Gastrocnemius medialis (tissue), 4 donors: ENCODE measurements around the gene PIH1D1. TPM values are rescaled to one million over a fixed set of nuclear protein-coding genes. Genes with fewer than 3 reads are reported as not detected.

Source experiments
- ATAC-seq, 2 donors: fragments of 150-250 bp; one replicate each; pipeline ENCODE4 v1.9.1; 2016
- DNase-seq, 2 donors: peaks; one replicate each; pipeline ENCODE4 v3.0.0-alpha.2; 2019
- H3K27ac ChIP-seq, 4 donors: fragments of 200-600 bp; sonication (generic); 1 replicate in 1 of 4; 2 replicates in 3 of 4; pipeline ENCODE4 v1.5.1; 2016 to 2018; ENCODE audit warnings: mild to moderate bottlenecking in 2 of 4, moderate library complexity in 1 of 4
- H3K27me3 ChIP-seq, 3 donors: fragments of 200-600 bp; sonication (generic) in 2 of 3; 1 replicate in 1 of 3; 2 replicates in 2 of 3; pipeline versions ENCODE4 v1.5.1 to v1.6.0; 2016 to 2019; ENCODE audit warnings: mild to moderate bottlenecking in 1 of 3, moderate library complexity in 1 of 3
- H3K36me3 ChIP-seq, 2 donors: fragments of 200-600 bp; sonication (generic) in 1 of 2; one replicate each; pipeline ENCODE4 v1.5.1; 2017 to 2018
- H3K4me1 ChIP-seq, 2 donors: fragments of 200-600 bp; sonication (generic) in 1 of 2; one replicate each; pipeline ENCODE4 v1.5.1; 2016 to 2017; ENCODE audit warnings: mild to moderate bottlenecking in 2 of 2
- H3K4me3 ChIP-seq, 4 donors: fragments of 200-600 bp; sonication (generic) in 3 of 4; 1 replicate in 1 of 4; 2 replicates in 3 of 4; pipeline ENCODE4 v1.5.1; 2016 to 2019; ENCODE audit warnings: mild to moderate bottlenecking in 2 of 4
- H3K9me3 ChIP-seq, 3 donors: fragments of 200-600 bp; sonication (generic) in 2 of 3; 1 replicate in 1 of 3; 2 replicates in 2 of 3; pipeline ENCODE4 v1.5.1; 2016 to 2019
- CTCF ChIP-seq, 5 experiments: fragments of 450-650 bp in 3 of 5; fragments of 200-600 bp in 2 of 5; sonication (generic) in 2 of 5; IDR thresholded peaks in 4 of 5; conservative IDR thresholded peaks in 1 of 5; 1 replicate in 4 of 5; 2 replicates in 1 of 5; pipeline ENCODE4 v1.5.1; 2016 to 2019; ENCODE audit warnings: antibody characterized with exemption in 5 of 5, mild to moderate bottlenecking in 3 of 5, moderate library complexity in 3 of 5
- POLR2A ChIP-seq, 2 donors: fragments of 450-650 bp; IDR thresholded peaks; one replicate each; pipeline ENCODE4 v1.6.1; 2017; ENCODE audit warnings: antibody characterized with exemption in 2 of 2, mild to moderate bottlenecking in 2 of 2, moderate library complexity in 2 of 2
- in situ Hi-C, 4 donors: fragments of 200-750 bp; cut with MboI; loops; one replicate each; pipeline versions ENCODE4 v1.15.0 to v1.8.0; 2017; ENCODE audit warnings: low sequenced_read_pairs in 4 of 4
- intact Hi-C: fragments of 100-400 bp; cut with DNase I; formaldehyde crosslinking; loops from one replicate; pipeline ENCODE4 v1.15.1; 2023; ENCODE audit warnings: low total_unique reads
- total RNA-seq, 4 donors: library from RNA; depleted of rRNA; stranded (reverse); fragments of >200 nt; gene quantifications; one replicate each; pipeline versions ENCODE4 v1.1.0 to v1.2.3, GENCODE V29; 2016

Gene PIH1D1
- total RNA-seq, 4 donors from 2014 or later, result 41.9 to 107 (median 79.0) TPM

DNA sequence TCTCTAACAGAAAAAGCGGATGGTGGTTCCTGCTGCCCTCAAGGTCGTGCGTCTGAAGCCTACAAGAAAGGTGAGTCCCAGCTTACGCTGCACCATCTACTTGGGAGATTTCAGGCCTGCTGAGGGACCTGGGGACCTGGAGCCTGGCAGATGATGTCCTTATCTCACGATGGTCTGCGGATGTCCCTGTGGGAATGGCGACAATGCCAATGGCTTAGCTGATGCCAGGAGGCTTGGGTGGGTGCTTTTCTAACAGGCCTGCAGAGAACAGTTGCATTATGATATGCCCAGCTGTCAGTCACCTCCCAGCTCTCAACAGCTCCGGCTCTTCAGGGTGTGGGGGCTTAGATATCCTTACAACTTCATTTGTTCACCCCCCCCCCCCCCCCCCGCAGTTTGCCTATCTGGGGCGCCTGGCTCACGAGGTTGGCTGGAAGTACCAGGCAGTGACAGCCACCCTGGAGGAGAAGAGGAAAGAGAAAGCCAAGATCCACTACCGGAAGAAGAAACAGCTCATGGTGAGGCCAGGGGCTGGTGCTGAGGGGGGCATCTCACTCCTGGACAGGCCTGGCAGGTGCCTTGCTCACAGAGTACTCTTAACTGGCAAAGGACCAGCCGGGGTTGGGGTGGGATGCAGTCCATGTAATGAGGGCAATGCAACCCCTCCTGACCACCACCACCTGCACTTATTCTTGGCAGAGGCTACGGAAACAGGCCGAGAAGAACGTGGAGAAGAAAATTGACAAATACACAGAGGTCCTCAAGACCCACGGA is 39.6 kb upstream of the PIH1D1 start:
- H3K4me1 ChIP-seq, result peaks cover 28 to 34% of the 10 kb centered on the region in 2 donors
- H3K36me3 ChIP-seq, result peaks cover 0 to 38% of the 10 kb centered on the region in 2 donors
- intact Hi-C loops (no loop called here), in situ Hi-C loops (no loop called here)
- H3K27ac ChIP-seq, result peak overlapping the region in 1 of 4 donors; percentile 96
- TF ChIP-seq POLR2A (IDR thresholded peaks at IDR 0.05) (no peak), CTCF (IDR thresholded peaks at IDR 0.05 in 4 of 5, conservative IDR thresholded peaks at IDR 0.05 in 1 of 5) (no peak)
- no peak overlapping the region for H3K4me3 ChIP-seq
- no peak for ATAC-seq
- H3K9me3 ChIP-seq, result no peaks in the 10 kb centered on the region
- no peaks in the 10 kb centered on the region for H3K27me3 ChIP-seq
- DNase-seq, result no peak

DNA sequence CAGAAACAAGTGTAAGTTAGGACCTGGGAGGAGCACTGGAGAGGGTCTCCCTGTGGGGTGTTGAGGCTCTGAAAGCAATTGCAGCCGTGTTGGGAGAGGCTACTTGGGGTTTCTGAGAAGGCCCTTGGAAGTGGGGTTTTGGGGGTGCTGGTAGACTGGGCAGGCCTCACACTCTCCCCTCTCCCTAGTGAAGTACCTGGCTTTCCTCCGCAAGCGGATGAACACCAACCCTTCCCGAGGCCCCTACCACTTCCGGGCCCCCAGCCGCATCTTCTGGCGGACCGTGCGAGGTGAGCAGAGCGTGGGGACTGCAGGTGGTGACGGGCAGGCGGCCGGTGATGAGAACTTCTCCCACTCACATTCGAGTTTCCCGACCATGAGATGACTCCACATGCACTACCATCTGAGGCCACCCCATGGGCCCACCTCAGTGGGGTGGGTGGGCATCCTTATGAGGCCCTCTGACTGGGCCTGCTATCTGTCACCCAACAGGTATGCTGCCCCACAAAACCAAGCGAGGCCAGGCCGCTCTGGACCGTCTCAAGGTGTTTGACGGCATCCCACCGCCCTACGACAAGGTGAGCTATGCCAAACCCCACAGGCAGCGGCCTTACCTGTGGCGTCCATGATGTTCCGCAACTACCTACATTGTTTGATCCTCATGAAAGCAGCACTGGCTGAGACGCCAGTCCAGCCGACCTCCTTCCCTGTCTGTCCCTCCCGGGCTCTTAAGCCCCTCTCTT is 38.8 kb upstream of the PIH1D1 start:
- TF ChIP-seq CTCF (IDR thresholded peaks at IDR 0.05 in 4 of 5, conservative IDR thresholded peaks at IDR 0.05 in 1 of 5) (no peak), POLR2A (IDR thresholded peaks at IDR 0.05) (no peak)
- H3K4me1 ChIP-seq, result peaks cover 26 to 32% of the 10 kb centered on the region in 2 donors
- intact Hi-C loops (no loop called here), in situ Hi-C loops (no loop called here)
- H3K27ac ChIP-seq, result peak overlapping the region; percentile 87 to 98 (median 94)
- DNase-seq (no peak), ATAC-seq (no peak)
- no peaks in the 10 kb centered on the region for H3K27me3 ChIP-seq
- peaks cover 0 to 38% of the 10 kb centered on the region in 2 donors for H3K36me3 ChIP-seq
- H3K4me3 ChIP-seq, result no peak overlapping the region
- no peaks in the 10 kb centered on the region for H3K9me3 ChIP-seq

DNA sequence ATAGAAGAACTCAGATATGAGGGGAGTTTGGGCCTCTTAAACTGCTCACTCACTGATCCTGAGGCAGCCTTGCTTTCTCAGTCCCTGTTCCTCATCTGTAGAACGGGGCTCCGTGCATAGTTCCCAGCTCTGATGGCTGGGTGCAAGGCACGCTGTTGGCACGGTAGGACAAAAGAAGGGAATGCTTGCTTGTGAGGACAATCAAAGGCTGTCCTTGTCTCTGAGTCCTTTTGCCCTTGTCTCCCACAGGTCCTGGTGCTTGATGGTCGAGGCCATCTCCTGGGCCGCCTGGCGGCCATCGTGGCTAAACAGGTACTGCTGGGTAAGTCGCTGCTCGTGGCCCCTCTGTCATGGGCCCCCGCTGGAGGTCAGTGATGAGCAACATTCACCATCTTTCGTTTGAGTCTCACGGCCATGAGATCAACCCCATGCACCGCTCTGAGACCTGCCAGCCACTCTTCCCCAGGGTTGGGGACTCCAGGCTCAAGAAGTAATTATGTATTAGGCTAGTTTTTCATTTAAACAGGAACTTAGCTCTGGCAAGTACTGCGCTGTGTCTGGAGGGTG is 38.1 kb upstream of the PIH1D1 start:
- H3K36me3 ChIP-seq, result peaks cover 0 to 38% of the 10 kb centered on the region in 2 donors
- no peak for TF ChIP-seq POLR2A (IDR thresholded peaks at IDR 0.05)
- no peak for TF ChIP-seq CTCF (IDR thresholded peaks at IDR 0.05 in 4 of 5, conservative IDR thresholded peaks at IDR 0.05 in 1 of 5)
- in situ Hi-C loops, result no loop called here
- H3K4me3 ChIP-seq, result peak overlapping the region in 3 of 4 donors; percentile 84 to 96 (median 95)
- H3K9me3 ChIP-seq, result no peaks in the 10 kb centered on the region
- ATAC-seq (no peak), DNase-seq (no peak)
- H3K27ac ChIP-seq, result peak overlapping the region; percentile 87 to 98 (median 94)
- intact Hi-C loops, result no loop called here
- no peaks in the 10 kb centered on the region for H3K27me3 ChIP-seq
- peaks cover 21 to 29% of the 10 kb centered on the region in 2 donors for H3K4me1 ChIP-seq

DNA sequence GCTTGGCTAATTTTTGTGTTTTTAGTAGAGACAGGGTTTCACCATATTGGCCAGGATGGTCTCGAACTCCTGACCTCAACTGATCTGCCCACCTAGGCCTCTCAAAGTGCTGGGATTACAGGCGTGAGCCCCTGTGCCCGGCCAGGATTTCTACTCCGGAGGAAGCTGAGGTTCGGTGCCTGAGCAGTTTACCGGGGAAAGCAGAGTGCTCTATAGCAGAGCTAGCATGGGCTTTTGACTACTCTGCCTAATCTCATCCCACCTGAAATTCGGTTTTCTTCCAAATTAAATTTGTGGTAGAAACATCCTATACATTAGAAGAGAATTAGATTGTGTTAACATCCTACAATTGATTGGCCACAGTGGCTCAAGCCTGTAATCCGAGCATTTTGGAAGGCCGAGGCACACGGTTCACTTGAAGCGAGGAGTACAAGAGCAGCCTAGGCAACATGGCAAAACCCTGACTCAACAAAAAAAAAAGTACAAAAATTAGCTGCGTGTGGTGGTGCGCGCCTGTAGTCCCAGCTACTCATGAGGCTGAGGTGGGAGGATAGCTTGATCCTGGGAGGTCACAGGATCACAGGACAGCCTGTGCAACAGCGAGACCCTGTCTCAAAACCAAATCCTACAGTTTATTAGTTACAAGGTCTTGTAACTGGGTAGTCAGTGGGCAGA is 37.4 kb upstream of the PIH1D1 start:
- H3K27me3 ChIP-seq, result no peaks in the 10 kb centered on the region
- H3K27ac ChIP-seq, result peak overlapping the region; percentile 87 to 98 (median 94)
- no peak for ATAC-seq
- H3K9me3 ChIP-seq, result no peaks in the 10 kb centered on the region
- intact Hi-C loops (no loop called here), in situ Hi-C loops (no loop called here)
- TF ChIP-seq CTCF (IDR thresholded peaks at IDR 0.05 in 4 of 5, conservative IDR thresholded peaks at IDR 0.05 in 1 of 5), result no peak
- TF ChIP-seq POLR2A (IDR thresholded peaks at IDR 0.05), result no peak
- no peak for DNase-seq
- peaks cover 0 to 38% of the 10 kb centered on the region in 2 donors for H3K36me3 ChIP-seq
- peaks cover 21 to 29% of the 10 kb centered on the region in 2 donors for H3K4me1 ChIP-seq
- peak overlapping the region; percentile 83 to 96 (median 90) for H3K4me3 ChIP-seq
